BLaER1 (cell line): ENCODE measurements around the gene KIF26B.

Experiments used
- H3K27ac ChIP-seq: shearing (Covaris generic); formaldehyde crosslinking; 2 replicates; pipeline ENCODE4 v1.8.1; 2022
- H3K27me3 ChIP-seq: shearing (Covaris generic); formaldehyde crosslinking; 2 replicates; pipeline ENCODE4 v1.8.1; 2022
- H3K36me3 ChIP-seq: shearing (Covaris generic); formaldehyde crosslinking; 2 replicates; pipeline ENCODE4 v1.8.1; 2022
- H3K4me1 ChIP-seq: shearing (Covaris generic); formaldehyde crosslinking; 2 replicates; pipeline ENCODE4 v1.8.1; 2022
- H3K4me2 ChIP-seq: shearing (Covaris generic); formaldehyde crosslinking; 2 replicates; pipeline ENCODE4 v1.8.1; 2022
- H3K4me3 ChIP-seq: shearing (Covaris generic); formaldehyde crosslinking; 2 replicates; pipeline ENCODE4 v1.8.1; 2022
- H3K9ac ChIP-seq: shearing (Covaris generic); formaldehyde crosslinking; 2 replicates; pipeline ENCODE4 v1.8.1; 2022
- H3K9me3 ChIP-seq: shearing (Covaris generic); formaldehyde crosslinking; 2 replicates; pipeline ENCODE4 v1.8.1; 2022
- H4K20me1 ChIP-seq: shearing (Covaris generic); formaldehyde crosslinking; 2 replicates; pipeline ENCODE4 v1.8.1; 2022
- Cebpa-rat ChIP-seq: shearing (Covaris generic); IDR thresholded peaks from 2 replicates; pipeline ENCODE4 v1.8.1; 2022

Gene KIF26B

GRCh38 chr1:245428681-245429080, 273.9 kb downstream of the KIF26B start:
- no peaks in the 10 kb centered on the region for H3K4me1 ChIP-seq
- no peak overlapping the region for H3K4me3 ChIP-seq

DNA sequence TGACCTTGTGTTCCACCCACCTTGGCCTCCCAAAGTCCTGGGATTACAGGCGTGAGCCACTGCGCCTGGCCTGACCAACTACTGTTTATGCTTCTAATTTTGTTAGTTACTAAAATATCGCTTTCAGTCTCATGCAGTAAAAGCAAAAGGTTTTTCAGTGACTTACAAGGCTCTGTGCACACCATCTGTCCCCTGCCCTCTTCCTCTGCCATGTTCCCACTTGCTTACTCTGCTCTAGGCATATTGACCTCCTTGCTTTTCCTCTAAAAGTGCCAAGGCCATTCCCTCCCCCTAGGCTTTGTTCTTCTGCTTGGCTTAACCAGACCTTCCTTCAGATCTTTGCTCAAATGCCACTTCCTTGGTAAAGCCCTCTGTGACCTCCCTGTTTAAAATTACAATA, 276.9 kb downstream of the KIF26B start:
- no peak for TF ChIP-seq Cebpa-rat
- Histone ChIP-seq H3K27ac (no peak overlapping the region), H3K27me3 (no peaks in the 10 kb centered on the region), H3K9me3 (no peaks in the 10 kb centered on the region), H3K4me2 (no peak overlapping the region), H3K4me1 (no peaks in the 10 kb centered on the region), H3K9ac (no peak overlapping the region), H3K36me3 (no peaks in the 10 kb centered on the region), H4K20me1 (no peaks in the 10 kb centered on the region), H3K4me3 (no peak overlapping the region)

More at GRCh38 chr1:245428681-245429080, 273.9 kb downstream of the KIF26B start:
- Histone ChIP-seq H3K36me3 (no peaks in the 10 kb centered on the region), H4K20me1 (no peaks in the 10 kb centered on the region), H3K9me3 (no peaks in the 10 kb centered on the region), H3K27me3 (no peaks in the 10 kb centered on the region), H3K27ac (no peak overlapping the region), H3K9ac (no peak overlapping the region), H3K4me2 (no peak overlapping the region)
- no peak for TF ChIP-seq Cebpa-rat

- no peak overlapping the region for H3K9ac ChIP-seq
- H3K9me3 ChIP-seq = no peaks in the 10 kb centered on the region
- no peak overlapping the region for H3K27ac ChIP-seq
- H3K4me1 ChIP-seq = no peaks in the 10 kb centered on the region
- no peaks in the 10 kb centered on the region for H3K36me3 ChIP-seq
- H4K20me1 ChIP-seq = no peaks in the 10 kb centered on the region
- no peak overlapping the region for H3K4me3 ChIP-seq
- H3K4me2 ChIP-seq = no peak overlapping the region
- no peaks in the 10 kb centered on the region for H3K27me3 ChIP-seq
- no peak for TF ChIP-seq Cebpa-rat
Observed at GRCh38 chr1:245432228-245432875, 277.6 kb downstream of the KIF26B start.

DNA sequence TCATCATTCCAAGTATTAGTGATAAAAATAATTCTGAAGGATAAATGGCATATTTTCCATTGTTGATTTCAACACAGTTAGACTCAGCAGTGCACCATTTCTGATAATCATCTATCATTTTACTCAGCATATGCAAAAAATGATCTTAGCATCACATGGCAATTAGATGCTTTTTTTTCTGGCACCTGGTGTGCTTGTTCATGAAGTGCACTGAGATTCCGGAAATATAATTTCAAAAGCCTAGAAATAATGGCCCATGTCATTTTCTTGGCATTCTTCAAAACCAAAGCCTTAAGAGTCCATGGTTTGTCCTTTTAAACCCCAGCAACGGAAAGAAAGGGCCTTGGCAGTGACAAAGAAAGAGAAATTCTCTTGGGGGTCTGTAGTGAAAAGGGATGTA, 278.8 kb downstream of the KIF26B start:
- no peaks in the 10 kb centered on the region for H3K4me1 ChIP-seq
- no peak overlapping the region for H3K9ac ChIP-seq
- H3K4me3 ChIP-seq = no peak overlapping the region
- H3K27ac ChIP-seq = no peak overlapping the region
- no peaks in the 10 kb centered on the region for H4K20me1 ChIP-seq
- H3K9me3 ChIP-seq = no peaks in the 10 kb centered on the region
- H3K4me2 ChIP-seq = no peak overlapping the region
- H3K36me3 ChIP-seq = no peaks in the 10 kb centered on the region
- no peak for TF ChIP-seq Cebpa-rat
- no peaks in the 10 kb centered on the region for H3K27me3 ChIP-seq

DNA sequence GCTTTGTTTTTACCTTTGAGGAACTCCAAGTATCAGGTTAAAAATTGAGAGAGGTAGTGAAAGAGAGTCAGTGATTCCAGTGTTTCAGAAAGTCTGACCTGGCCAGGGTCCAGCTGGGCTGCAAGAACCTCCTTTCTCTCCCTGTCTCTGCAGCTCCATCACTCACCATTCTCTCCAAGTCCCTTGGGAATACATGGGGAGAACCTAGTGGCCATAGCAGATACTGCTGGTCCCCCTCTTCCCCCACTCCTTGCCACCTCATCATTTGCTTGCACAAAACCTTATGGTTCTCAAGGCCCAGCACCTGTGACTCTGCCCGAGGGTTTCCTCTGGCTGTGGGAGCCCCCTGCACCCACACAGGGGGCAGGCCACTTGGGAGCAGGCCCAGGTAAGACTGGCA, 279.5 kb downstream of the KIF26B start:
- H3K4me2 ChIP-seq = no peak overlapping the region
- H3K27me3 ChIP-seq = no peaks in the 10 kb centered on the region
- H3K36me3 ChIP-seq = no peaks in the 10 kb centered on the region
- H3K9me3 ChIP-seq = no peaks in the 10 kb centered on the region
- H3K9ac ChIP-seq = no peak overlapping the region
- H3K4me1 ChIP-seq = no peaks in the 10 kb centered on the region
- no peak for TF ChIP-seq Cebpa-rat
- no peaks in the 10 kb centered on the region for H4K20me1 ChIP-seq
- no peak overlapping the region for H3K27ac ChIP-seq
- no peak overlapping the region for H3K4me3 ChIP-seq

DNA sequence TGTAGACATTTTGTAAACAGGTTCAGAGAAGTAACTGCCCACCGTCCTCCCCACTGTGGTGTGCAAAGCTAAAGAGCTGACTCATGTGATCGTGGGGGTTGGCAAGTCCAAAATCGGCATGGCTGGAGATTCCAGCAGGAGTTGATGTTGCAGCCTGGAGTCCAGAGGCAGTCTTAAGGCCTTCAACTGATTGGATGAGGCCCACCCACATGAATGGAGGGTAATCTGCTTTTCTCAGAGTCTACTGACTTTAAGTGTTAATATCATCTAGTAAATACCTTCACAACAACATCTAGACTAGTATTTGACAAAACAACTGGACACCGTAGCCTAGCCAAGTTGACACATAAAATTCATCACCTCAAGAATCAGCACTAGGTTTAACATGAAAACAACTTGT, 281.6 kb downstream of the KIF26B start:
- no peak overlapping the region for H3K9ac ChIP-seq
- no peaks in the 10 kb centered on the region for H4K20me1 ChIP-seq
- TF ChIP-seq Cebpa-rat = no peak
- no peaks in the 10 kb centered on the region for H3K36me3 ChIP-seq
- no peaks in the 10 kb centered on the region for H3K27me3 ChIP-seq
- H3K27ac ChIP-seq = no peak overlapping the region
- no peak overlapping the region for H3K4me3 ChIP-seq
- H3K4me1 ChIP-seq = no peaks in the 10 kb centered on the region
- no peaks in the 10 kb centered on the region for H3K9me3 ChIP-seq
- H3K4me2 ChIP-seq = no peak overlapping the region

DNA sequence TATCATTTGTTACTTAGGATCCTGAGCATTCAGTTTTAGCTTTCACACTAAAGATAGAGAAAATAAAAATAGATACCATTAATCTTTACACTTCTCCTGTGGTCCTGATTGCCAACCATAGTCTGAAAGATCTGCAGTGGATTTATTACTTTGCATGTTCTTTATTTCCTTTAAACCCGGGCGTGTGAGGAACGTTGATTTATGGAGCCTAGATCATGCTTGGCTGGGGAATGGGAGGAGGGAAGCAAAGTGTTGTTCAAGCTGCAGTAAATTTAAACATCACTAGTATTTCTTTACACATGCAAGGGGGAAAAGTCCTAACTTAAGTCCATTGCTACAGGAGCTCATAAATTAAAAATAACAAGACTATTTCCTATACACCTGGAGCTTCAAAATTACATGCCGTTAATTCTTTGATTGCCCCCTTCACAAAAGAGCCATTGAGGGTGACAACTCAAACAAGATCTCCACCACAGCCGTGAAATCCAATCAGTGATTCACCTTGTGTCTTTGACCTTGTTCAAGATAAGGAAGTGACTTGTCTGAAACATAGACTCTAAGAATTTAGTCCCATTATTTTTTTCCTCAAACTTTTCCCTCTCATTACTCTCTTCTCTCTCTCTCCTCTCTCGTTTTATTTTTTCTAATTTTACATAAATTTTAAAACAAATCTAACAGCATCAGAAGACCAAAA, 282.7 kb downstream of the KIF26B start:
- Histone ChIP-seq H3K27ac (no peak overlapping the region), H3K9me3 (no peaks in the 10 kb centered on the region), H3K4me2 (no peak overlapping the region), H3K4me1 (no peaks in the 10 kb centered on the region), H3K27me3 (no peaks in the 10 kb centered on the region), H3K36me3 (no peaks in the 10 kb centered on the region), H3K4me3 (no peak overlapping the region), H4K20me1 (no peaks in the 10 kb centered on the region), H3K9ac (no peak overlapping the region)
- TF ChIP-seq Cebpa-rat = no peak

GRCh38 chr1:245440922-245441321, 286.1 kb downstream of the KIF26B start:
- no peak overlapping the region for H3K4me2 ChIP-seq
- H3K4me3 ChIP-seq = no peak overlapping the region
- H3K4me1 ChIP-seq = no peaks in the 10 kb centered on the region
- H3K27me3 ChIP-seq = no peaks in the 10 kb centered on the region
- no peaks in the 10 kb centered on the region for H3K9me3 ChIP-seq
- H3K9ac ChIP-seq = no peak overlapping the region
- H3K36me3 ChIP-seq = no peaks in the 10 kb centered on the region
- no peaks in the 10 kb centered on the region for H4K20me1 ChIP-seq
- H3K27ac ChIP-seq = no peak overlapping the region
- TF ChIP-seq Cebpa-rat = no peak

- Histone ChIP-seq H3K27ac (no peak overlapping the region), H3K4me1 (no peaks in the 10 kb centered on the region), H3K4me2 (no peak overlapping the region), H3K9ac (no peak overlapping the region), H4K20me1 (no peaks in the 10 kb centered on the region), H3K36me3 (no peaks in the 10 kb centered on the region), H3K27me3 (no peaks in the 10 kb centered on the region), H3K9me3 (no peaks in the 10 kb centered on the region), H3K4me3 (no peak overlapping the region)
- no peak for TF ChIP-seq Cebpa-rat
Observed at GRCh38 chr1:245441689-245442088, 286.9 kb downstream of the KIF26B start.

GRCh38 chr1:245444147-245444828, 289.5 kb downstream of the KIF26B start:
- Histone ChIP-seq H3K4me1 (no peaks in the 10 kb centered on the region), H4K20me1 (no peaks in the 10 kb centered on the region)

More at GRCh38 chr1:245444147-245444828, 289.5 kb downstream of the KIF26B start:
- Histone ChIP-seq H3K9ac (no peak overlapping the region), H3K4me3 (no peak overlapping the region), H3K36me3 (no peaks in the 10 kb centered on the region), H3K9me3 (no peaks in the 10 kb centered on the region), H3K27me3 (no peaks in the 10 kb centered on the region), H3K4me2 (no peak overlapping the region), H3K27ac (no peak overlapping the region)
- no peak for TF ChIP-seq Cebpa-rat
